NCI-H510A (cell line): ENCODE measurements around the gene EBI3.
A peak's percentile ranks its signal among the peaks of the same experiment; 100 is the strongest.
"Not testable (repeated sequence)": the region's sequence is repeated elsewhere in the genome, so short reads cannot be mapped to it uniquely, and the experiment has no call there.

ENCODE experiments used
- DNase-seq: peaks from one replicate; lab custom pipeline; 2025; lab: John Stamatoyannopoulos, UW

Gene EBI3

DNA sequence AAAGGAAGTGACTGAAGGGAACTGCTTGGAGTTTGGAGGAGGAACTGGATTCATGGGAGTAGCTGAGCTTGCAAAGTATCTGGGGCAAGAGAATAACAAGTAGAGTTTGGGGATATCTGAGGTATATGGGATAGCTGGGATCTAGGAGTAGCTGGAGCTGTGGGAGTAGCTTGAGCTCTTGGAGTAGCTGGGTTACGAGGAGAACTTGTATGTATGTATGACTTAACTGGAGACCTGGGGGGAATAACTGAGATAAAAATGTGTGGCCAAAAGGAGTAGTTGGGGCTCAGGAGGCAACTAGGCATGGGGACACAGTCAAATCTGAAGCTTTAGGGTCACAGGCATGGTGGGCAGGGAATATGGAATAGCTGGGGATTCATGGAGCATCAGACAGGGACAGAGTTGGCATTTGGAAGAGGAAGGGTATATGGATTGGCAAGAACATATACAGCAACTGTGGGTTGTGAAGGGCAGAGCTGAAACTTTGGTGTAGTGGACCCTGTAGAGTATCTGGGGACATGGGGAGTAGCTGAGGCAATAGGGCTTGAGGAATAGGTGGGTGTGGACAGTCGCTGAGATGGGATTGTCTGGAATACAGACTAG, 28.3 kb upstream of the EBI3 start:
- DNase-seq = no peak

DNA sequence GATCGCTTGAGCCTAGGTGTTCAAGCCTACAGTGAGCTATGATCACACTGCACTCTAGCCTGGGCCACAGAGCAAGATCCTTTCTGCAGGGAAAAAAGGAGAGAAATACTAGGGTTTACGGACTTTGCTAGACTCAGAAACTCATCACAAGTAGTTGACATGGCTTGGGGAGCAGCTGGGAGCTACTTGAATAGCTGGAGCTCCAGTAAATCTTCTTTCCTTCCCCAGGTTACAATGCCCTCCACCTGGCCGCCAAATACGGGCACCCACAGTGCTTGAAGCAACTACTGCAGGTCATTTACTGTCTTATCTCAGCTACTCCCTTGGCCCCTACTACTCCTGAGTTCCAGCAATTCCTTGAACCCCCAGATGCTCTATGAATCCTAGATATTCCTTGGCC, 27.5 kb upstream of the EBI3 start:
- DNase-seq = no peak

GRCh38 chr19:4206818-4207484, 22.4 kb upstream of the EBI3 start:
- no peak for DNase-seq

- DNase-seq = peak; percentile 44
Measured at GRCh38 chr19:4208385-4209094, 20.8 kb upstream of the EBI3 start.

- DNase-seq = no peak
Measured at GRCh38 chr19:4210166-4210731, 19.1 kb upstream of the EBI3 start.

- no peak for DNase-seq
Measured at GRCh38 chr19:4213116-4213515, 16.2 kb upstream of the EBI3 start.

GRCh38 chr19:4215807-4216206, 13.5 kb upstream of the EBI3 start:
- DNase-seq = no peak

DNA sequence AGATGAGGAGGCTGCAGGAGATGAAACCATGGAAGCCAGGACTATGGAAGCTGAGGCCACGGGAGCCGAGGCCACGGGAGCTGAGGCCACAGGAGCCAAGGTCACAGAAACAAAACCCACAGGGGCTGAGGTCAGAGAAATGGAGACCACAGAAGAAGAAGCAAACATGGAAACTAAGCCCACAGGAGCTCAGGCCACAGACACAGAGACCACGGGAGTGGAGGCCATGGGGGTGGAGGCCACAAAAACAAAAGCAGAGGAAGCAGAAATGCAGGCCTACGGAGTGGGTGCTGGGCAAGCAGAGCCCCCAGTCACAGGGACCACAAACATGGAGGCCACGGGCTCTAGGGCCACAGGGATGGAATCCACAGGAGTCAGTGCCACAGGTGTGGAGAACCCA, 12.5 kb upstream of the EBI3 start:
- no peak for DNase-seq

DNA sequence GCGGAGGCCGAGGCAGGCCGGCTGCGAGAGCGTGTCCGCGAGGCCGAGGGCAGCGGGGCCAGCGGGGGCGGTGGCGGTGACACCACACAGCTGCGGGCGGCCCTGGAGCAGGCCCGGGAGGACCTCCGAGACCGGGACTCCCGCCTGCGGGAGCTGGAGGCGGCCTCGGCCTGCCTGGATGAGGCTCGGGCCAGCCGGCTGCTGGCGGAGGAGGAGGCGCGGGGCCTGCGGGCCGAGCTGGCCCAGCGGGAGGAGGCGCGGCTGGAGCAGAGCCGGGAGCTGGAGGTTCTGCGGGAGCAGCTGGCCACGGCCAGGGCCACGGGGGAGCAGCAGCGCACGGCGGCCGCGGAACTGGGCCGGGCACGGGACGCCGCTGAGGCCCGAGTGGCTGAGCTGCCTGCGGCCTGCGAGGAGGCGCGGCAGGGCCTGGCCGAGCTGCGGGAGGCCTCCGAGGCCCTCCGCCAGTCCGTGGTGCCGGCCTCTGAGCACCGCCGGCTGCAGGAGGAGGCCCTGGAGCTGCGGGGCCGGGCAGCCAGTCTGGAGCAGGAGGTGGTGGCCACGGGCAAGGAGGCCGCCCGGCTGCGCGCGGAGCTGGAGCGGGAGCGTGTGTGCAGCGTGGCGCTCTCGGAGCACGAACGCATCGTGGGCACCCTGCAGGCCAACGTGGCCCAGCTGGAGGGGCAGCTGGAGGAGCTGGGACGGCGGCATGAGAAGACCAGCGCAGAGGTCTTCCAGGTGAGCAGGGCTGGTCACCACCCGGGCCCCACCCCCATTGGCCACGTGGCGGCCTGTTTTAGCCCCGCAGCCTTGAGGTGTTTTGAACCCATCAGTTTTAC, 11.7 kb upstream of the EBI3 start:
- no peak for DNase-seq

- not testable (repeated sequence) for DNase-seq
Measured at GRCh38 chr19:4218523-4218922, 10.8 kb upstream of the EBI3 start.

GRCh38 chr19:4220188-4220587, 9.1 kb upstream of the EBI3 start:
- no peak for DNase-seq

GRCh38 chr19:4224470-4224869, 4.9 kb upstream of the EBI3 start:
- DNase-seq = no peak

- no peak for DNase-seq
Measured at GRCh38 chr19:4225885-4226284, 3.4 kb upstream of the EBI3 start.

DNA sequence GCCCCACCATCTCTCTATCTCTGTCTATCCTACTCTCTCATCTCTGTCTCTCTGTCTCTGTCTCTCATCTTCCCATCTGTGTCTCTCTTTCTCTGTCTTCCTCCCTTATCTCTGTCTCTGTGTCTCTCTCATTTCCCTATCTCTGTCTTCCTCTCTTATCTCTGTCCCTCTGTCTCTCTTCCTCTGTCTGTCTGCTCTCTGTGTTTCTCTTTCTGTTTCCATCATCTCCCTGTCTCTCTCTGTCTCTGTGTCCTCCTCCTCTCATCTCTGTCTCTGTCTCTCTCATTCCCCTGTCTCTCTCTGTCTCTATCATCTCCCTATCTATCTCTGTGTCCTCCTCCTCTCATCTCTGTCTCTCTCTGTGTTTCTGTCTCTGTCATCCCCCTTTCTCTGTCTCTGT, 1.6 kb upstream of the EBI3 start:
- no peak for DNase-seq

DNA sequence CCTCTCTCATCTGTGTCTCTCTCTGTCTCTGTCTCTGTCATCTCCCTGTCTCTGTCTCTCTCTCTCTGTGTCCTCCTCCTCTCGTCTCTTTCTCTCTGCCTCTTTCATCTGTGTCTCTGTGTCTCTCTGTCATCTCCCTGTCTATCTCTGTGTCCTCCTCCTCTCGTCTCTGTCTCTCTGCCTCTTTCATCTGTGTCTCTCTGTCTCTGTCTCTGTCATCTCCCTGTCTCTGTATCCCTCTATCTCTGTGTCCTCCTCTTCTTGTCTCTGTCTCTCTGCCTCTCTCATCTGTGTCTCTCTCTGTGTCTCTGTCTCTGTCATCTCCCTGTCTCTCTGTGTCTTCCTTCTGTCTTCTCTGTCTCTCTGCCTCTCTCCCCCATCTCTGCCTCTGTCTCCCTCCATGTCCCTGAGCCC, 551 bp upstream of the EBI3 start:
- DNase-seq = no peak

DNA sequence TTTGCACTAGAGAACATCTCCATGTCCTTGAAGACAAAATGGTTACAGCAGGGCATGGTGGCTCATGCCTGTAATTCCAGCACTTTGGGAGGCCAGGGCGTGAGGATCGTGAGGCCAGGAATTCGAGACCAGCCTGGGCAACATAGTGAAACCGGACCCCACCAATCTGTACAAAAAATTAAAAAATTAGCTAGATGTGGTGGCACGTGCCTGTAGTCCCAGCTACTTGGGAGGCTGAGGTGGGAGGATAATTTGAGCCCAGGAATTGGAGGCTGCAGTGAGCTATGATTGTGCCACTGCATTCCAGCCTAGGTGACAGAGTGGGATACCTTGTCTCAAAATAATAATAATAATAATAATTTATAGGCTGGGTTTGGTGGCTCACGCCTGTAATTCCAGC, 914 bp downstream of the EBI3 start:
- DNase-seq = not testable (repeated sequence)

- DNase-seq = not testable (repeated sequence)
Measured at GRCh38 chr19:4231521-4231920, 2.2 kb downstream of the EBI3 start.

GRCh38 chr19:4232139-4232538, 2.8 kb downstream of the EBI3 start:
- not testable (repeated sequence) for DNase-seq

DNA sequence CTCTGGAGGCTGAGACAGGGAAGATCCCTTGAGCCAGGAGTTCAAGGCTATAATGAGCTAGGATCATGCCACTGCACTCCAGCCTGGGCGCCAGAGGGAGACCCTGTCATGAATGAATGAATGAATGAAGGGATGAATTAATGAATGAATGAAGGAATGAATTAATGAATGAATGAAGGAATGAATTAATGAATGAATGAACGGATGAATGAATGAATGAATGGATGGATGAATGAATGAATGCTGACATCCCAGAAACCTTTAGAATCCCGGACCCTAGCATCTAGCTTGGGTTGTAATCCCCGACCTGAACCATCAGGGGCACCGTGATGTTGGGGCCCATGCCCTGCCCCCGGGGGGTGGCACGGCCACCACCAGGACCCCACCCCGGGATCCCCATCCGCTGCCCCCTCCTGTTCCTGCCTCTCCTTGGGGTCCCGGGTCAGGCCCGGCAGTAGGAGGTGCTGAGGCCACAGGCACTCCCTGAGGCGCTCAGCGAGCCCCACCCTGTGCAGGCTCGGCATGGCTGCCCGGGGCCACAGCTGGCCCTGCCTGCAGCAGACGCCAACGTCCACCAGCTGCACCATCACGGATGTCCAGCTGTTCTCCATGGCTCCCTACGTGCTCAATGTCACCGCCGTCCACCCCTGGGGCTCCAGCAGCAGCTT, 3.4 kb downstream of the EBI3 start:
- DNase-seq = no peak

DNA sequence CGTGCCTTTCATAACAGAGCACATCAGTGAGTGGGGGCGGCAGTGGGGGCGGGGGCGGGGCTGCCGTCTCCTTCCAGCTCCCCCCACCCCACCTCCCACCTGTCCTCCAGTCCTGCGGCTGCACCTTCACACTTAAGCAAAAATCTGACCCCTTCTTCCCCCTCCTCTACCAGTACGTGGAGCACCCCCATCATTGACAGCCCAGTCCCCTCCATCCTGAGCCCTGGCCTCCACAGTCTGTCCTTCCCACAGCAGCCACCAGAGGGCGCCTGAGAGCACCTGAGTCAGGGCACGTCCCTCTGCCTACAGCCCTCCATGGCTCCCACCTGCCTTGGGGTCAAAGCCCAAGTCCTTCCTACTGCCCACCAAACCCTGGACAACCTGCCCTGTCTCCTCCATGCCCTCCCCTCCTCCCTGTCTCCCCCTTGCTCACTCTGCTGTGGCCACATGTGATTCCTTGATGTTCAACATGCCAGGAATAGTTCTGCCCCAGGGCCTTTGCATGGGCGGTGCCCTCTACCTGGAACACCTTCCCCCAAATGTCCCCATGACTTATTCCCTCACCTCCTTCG, 4.0 kb downstream of the EBI3 start:
- no peak for DNase-seq

DNA sequence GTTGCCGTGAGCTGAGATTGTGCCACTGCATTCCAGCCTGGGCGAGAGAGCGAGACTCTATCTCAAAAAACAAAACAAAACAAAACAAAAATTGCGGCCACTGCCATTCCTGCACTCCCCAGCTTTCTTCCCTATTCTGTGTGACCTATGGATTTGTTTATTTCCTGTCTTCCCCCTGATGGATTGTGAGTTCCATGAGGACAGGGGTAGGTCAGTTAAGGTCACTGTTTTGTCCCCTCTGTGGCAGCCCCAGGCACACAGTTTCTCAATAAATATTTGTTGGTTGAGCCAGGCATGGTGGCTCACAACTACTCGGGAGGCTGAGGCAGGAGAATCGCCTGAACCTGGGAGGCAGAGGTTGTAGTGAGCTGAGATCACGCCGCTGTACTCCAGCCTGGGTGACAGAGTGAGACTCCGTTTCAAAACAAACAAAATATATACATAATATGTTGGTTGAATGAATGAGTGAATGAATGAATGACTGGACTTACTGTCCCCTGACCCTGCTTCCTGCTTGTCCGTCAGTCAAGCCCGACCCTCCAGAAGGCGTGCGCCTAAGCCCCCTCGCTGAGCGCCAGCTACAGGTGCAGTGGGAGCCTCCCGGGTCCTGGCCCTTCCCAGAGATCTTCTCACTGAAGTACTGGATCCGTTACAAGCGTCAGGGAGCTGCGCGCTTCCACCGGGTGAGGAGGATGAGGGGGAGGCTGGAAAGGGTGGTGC, 5.0 kb downstream of the EBI3 start:
- peak; percentile 69 for DNase-seq
